Mesothelial cell of epicardium (in vitro differentiated cells): Measurements from ENCODE around the gene TCF20. TPM values are rescaled to one million over a fixed set of nuclear protein-coding genes. Genes with fewer than 3 reads are reported as not detected.

ENCODE experiments used
- DNase-seq, 2 experiments: peaks; one replicate each; pipeline ENCODE4 v3.0.0; 2021; ENCODE audit warnings: low spot score in 2 of 2; ENCODE audit not compliant: unreplicated experiment in 2 of 2
- H3K27ac Mint-ChIP-seq: 2 replicates; pipeline ENCODE4 v1.8.0; 2021; ENCODE audit warnings: mixed read lengths
- H3K27me3 Mint-ChIP-seq: 2 replicates; pipeline ENCODE4 v1.8.0; 2021; ENCODE audit warnings: low read depth, mixed read lengths
- H3K36me3 Mint-ChIP-seq: 2 replicates; pipeline ENCODE4 v1.8.0; 2021; ENCODE audit warnings: mixed read lengths
- H3K4me1 Mint-ChIP-seq: 2 replicates; pipeline ENCODE4 v1.8.0; 2021; ENCODE audit warnings: mixed read lengths
- H3K4me3 Mint-ChIP-seq: 2 replicates; pipeline ENCODE4 v1.8.0; 2021; ENCODE audit warnings: mild to moderate bottlenecking, moderate library complexity, mixed read lengths
- H3K9me3 Mint-ChIP-seq: 2 replicates; pipeline ENCODE4 v1.8.0; 2021; ENCODE audit warnings: mixed read lengths
- total RNA-seq: library from RNA; stranded (reverse); gene quantifications from 3 replicates; pipeline ENCODE4 v1.2.1, GENCODE V29; 2021
- TF ChIP-seq, protein P1 (sequence below): fragments of 200-600 bp; sonication (generic); IDR thresholded peaks from one replicate; pipeline ENCODE4 v1.5.0; 2021; ENCODE audit warnings: antibody characterized with exemption; ENCODE audit not compliant: unreplicated experiment

The TCF20 gene
- total RNA-seq, 1 donor from 2014 or later = 82.2 TPM

DNA sequence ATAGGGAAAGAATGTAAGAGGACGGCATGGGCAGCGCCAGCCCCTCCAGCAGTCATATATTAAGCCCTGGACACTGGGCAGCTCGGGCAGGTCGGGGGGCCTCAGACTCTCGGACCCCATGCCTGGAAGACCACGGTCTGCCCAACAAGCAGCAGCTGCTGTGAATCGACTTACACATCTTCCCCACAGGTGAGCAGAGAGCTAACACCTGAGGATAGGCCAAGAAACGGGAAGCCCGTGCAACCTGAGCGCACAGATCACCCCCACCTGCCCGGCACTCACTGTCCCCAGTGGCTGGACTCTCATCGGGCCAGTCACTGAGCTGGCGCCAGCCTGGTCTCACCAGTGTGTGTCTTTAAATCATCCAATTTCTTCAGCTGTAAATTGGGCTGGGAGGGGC, 4.7 kb upstream of the TCF20 start:
- H3K36me3 Mint-ChIP-seq = no peaks in the 10 kb centered on the region
- H3K4me1 Mint-ChIP-seq = peaks cover 10% of the 10 kb centered on the region
- H3K9me3 Mint-ChIP-seq = no peaks in the 10 kb centered on the region
- DNase-seq = no peak
- H3K4me3 Mint-ChIP-seq = no peak overlapping the region
- no peak overlapping the region for H3K27ac Mint-ChIP-seq
- H3K27me3 Mint-ChIP-seq = no peaks in the 10 kb centered on the region
- TF ChIP-seq, protein P1, sequence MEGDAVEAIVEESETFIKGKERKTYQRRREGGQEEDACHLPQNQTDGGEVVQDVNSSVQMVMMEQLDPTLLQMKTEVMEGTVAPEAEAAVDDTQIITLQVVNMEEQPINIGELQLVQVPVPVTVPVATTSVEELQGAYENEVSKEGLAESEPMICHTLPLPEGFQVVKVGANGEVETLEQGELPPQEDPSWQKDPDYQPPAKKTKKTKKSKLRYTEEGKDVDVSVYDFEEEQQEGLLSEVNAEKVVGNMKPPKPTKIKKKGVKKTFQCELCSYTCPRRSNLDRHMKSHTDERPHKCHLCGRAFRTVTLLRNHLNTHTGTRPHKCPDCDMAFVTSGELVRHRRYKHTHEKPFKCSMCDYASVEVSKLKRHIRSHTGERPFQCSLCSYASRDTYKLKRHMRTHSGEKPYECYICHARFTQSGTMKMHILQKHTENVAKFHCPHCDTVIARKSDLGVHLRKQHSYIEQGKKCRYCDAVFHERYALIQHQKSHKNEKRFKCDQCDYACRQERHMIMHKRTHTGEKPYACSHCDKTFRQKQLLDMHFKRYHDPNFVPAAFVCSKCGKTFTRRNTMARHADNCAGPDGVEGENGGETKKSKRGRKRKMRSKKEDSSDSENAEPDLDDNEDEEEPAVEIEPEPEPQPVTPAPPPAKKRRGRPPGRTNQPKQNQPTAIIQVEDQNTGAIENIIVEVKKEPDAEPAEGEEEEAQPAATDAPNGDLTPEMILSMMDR = no peak

DNA sequence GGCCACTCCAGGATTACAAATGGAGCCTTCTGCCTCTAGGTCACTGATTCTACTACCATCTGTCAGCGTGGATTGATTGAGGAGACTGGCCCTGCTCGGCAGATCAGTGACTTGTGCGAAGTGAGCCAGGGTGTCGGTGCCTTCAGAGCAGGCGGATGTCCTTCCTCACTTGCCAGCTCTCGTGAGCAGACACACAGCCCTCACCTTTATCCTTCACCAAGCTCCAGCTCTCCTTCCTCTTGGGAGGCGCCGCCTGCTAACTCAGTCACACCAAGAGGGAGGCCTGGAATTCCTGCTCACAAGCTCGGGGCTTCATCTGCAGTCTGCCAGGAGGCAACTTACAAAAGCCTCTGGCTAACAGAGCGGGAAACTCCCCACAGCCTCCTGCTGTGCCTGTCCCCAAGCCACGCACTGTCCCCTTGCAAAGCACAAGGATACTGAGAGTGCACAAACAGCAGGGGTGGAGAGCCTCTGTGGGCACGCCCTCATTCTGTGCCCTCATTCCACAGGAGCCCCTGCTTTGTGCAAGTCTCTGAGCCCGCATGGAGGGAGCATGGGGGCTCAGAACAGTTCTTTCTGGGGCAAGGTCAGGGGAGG, 3.5 kb upstream of the TCF20 start:
- H3K36me3 Mint-ChIP-seq = no peaks in the 10 kb centered on the region
- H3K4me3 Mint-ChIP-seq = peak overlapping the region; percentile 2
- TF ChIP-seq, protein P1 = no peak
- H3K27ac Mint-ChIP-seq = peak overlapping the region; percentile 47
- H3K9me3 Mint-ChIP-seq = no peaks in the 10 kb centered on the region
- DNase-seq = no peak
- H3K4me1 Mint-ChIP-seq = peaks cover 15% of the 10 kb centered on the region
- H3K27me3 Mint-ChIP-seq = no peaks in the 10 kb centered on the region

DNA sequence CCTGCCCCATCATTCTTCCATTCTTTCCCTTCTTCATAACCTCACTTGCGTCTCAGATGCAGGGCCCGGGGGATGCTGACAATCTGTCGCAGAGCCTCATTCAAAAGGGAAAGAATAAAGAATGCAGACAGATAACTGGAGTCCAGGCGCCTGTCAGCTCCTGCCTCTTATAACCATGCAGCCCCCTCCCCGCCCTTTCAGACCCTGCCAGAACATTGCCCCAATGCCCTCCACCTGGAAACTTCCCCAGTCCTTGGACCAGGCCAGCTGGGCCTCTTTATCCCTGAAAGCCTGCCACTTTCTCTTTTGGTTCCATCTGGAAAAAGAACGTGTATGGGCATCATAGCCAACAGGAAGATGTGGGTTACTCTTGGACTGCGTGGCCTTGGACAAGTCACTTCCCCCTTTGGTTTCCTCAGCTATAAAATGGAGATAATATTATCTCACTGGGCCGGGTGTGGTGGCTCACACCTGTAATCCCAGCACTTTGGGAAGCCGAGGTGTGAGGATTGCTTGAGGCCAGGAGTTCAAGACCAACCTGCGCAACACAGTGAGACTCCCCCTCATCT, 2.1 kb upstream of the TCF20 start:
- TF ChIP-seq, protein P1 = no peak
- Mint-ChIP-seq H3K9me3 (no peaks in the 10 kb centered on the region), H3K27me3 (no peaks in the 10 kb centered on the region), H3K36me3 (no peaks in the 10 kb centered on the region), H3K4me1 (peaks cover 24% of the 10 kb centered on the region), H3K27ac (no peak overlapping the region), H3K4me3 (no peak overlapping the region)
- no peak for DNase-seq

DNA sequence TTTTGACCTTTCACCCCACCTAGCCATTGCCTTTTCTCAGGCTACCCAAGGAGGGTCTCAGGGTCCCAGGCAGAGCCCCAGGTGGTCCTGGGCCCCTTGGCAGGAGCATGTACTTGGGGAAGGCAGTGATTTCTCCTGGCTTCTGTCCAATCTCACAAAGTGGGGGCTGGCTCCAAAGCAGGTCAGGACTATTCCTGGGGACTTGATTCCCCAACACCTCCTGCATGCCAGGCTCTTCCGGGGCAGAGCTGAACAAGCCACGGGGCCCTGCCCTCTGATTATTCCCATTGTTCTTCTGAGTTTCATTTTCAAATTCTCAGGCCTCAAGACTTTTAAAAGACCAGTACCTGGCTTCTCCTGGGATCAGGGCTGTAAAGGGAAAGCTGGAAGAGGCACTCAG, 1.5 kb upstream of the TCF20 start:
- H3K9me3 Mint-ChIP-seq = no peaks in the 10 kb centered on the region
- peaks cover 24% of the 10 kb centered on the region for H3K4me1 Mint-ChIP-seq
- H3K4me3 Mint-ChIP-seq = peak overlapping the region; percentile 65
- DNase-seq = no peak
- no peaks in the 10 kb centered on the region for H3K27me3 Mint-ChIP-seq
- H3K36me3 Mint-ChIP-seq = no peaks in the 10 kb centered on the region
- TF ChIP-seq, protein P1 = no peak
- no peak overlapping the region for H3K27ac Mint-ChIP-seq

DNA sequence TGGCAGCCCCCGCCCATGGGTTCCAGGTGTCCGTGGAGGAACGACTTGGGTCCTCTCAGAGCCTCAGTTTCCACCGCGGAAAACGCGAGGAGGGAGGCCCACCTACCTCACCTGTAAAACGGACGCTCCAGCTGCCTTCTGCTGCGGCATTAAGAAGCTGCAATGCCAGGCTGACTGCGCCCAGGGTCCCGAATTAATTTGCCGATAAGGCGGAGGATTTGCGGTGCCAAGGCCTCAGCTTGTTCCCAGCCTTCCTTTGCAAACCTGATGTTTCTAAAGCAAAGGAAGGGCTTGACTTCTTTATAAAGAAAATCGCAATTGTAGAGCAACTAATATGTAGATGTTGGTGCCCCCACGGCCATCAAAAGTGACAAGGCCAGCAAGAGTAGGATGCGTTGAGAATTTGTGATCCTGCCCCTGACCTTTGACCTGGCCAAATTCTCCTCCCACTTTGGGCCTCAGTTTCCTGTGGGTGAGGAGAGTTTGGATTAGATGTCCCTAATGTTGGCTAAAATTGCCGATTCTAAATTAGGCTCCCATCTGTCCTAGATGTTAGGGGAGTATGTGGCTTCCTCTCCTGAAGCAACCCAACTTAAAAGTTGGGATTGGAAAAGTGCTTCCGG, 849 bp upstream of the TCF20 start:
- no peak overlapping the region for H3K27ac Mint-ChIP-seq
- DNase-seq = no peak

More for the DNA sequence above, 849 bp upstream of the TCF20 start:
- Mint-ChIP-seq H3K36me3 (no peaks in the 10 kb centered on the region), H3K4me1 (peaks cover 24% of the 10 kb centered on the region), H3K4me3 (peak overlapping the region; percentile 65), H3K27me3 (no peaks in the 10 kb centered on the region), H3K9me3 (no peaks in the 10 kb centered on the region)
- TF ChIP-seq, protein P1 = no peak
